HL-60 (cell line): ENCODE measurements around the gene FSD1L.

Experiments
- DNase-seq, 2 experiments: peaks; one replicate each; pipeline ENCODE4 v3.0.0-alpha.2; 2010 to 2020; ENCODE audit warnings: low read depth in 1 of 2, low spot score in 1 of 2
- H3K27ac ChIP-seq: fragments of 250-450 bp; sonication (Bioruptor Pico); replicated peaks from 2 replicates; pipeline ENCODE4 v1.5.1; 2020; ENCODE audit warnings: mild to moderate bottlenecking, moderate library complexity
- H3K27me3 ChIP-seq: fragments of 250-450 bp; sonication (Bioruptor Pico); 2 replicates; pipeline ENCODE4 v1.5.1; 2021; ENCODE audit warnings: mild to moderate bottlenecking, moderate library complexity; ENCODE audit not compliant: insufficient read depth, poor library complexity, severe bottlenecking
- H3K4me3 ChIP-seq: replicated peaks from 2 replicates; pipeline ENCODE4 v1.5.1; 2011; ENCODE audit warnings: mild to moderate bottlenecking, control low read depth, low read length; ENCODE audit not compliant: insufficient read depth
- GABPA ChIP-seq: IDR thresholded peaks from 2 replicates; pipeline ENCODE4 v1.6.1; 2012; ENCODE audit warnings: low read depth
- POLR2AphosphoS5 ChIP-seq: IDR thresholded peaks from 2 replicates; pipeline ENCODE4 v1.6.1; 2012; ENCODE audit warnings: low read depth
- SPI1 ChIP-seq: IDR thresholded peaks from 2 replicates; pipeline ENCODE4 v1.6.1; 2012; ENCODE audit warnings: low read depth, mild to moderate bottlenecking, borderline replicate concordance
- TF ChIP-seq, protein P1 (sequence below): IDR thresholded peaks from one replicate; pipeline ENCODE4 v1.5.1; 2011; ENCODE audit warnings: low read length, control low read depth, inconsistent platforms; ENCODE audit not compliant: insufficient read depth
- TF ChIP-seq, protein P2 (sequence below): IDR thresholded peaks from 2 replicates; pipeline ENCODE4 v1.6.1; 2012; ENCODE audit warnings: low read depth; ENCODE audit not compliant: insufficient replicate concordance

Gene FSD1L

DNA sequence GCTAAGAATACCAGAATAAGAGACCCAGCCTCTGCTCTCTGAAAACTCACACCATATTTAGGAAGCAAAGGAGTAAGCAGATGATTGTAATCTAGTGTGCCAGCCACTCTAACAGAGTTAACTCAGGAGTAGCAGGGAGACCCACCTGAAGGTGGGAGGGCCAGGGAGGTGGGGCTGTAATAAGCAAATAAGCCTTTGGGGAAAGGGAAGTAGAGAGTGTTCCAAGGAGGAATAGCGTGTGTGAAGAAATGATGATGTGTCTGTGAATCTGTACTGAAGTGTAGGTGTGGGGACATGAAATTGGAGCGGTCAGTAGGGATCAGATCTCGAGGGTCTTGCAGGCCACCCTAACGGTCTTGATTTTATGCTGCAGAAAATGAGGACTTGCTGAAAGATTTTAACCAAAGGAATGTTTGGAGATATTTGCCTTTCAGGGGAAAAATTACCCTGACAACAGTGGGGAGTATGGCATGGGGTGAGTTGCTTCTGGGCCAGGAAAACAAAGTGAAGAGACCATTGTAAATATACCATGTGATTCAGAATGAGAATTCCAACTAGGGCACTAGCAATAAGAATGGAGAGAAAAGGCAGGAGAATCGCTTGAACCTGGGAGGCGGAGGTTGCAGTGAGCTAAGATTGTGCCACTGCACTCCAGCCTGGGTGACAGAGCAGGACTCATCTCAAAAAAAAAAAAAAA lies 44.1 kb upstream of the FSD1L start:
- no peaks in the 10 kb centered on the region for H3K27me3 ChIP-seq
- no peak overlapping the region for H3K27ac ChIP-seq
- no peak for DNase-seq
- H3K4me3 ChIP-seq = no peak overlapping the region
- TF ChIP-seq SPI1 = no peak
- TF ChIP-seq, protein P1, sequence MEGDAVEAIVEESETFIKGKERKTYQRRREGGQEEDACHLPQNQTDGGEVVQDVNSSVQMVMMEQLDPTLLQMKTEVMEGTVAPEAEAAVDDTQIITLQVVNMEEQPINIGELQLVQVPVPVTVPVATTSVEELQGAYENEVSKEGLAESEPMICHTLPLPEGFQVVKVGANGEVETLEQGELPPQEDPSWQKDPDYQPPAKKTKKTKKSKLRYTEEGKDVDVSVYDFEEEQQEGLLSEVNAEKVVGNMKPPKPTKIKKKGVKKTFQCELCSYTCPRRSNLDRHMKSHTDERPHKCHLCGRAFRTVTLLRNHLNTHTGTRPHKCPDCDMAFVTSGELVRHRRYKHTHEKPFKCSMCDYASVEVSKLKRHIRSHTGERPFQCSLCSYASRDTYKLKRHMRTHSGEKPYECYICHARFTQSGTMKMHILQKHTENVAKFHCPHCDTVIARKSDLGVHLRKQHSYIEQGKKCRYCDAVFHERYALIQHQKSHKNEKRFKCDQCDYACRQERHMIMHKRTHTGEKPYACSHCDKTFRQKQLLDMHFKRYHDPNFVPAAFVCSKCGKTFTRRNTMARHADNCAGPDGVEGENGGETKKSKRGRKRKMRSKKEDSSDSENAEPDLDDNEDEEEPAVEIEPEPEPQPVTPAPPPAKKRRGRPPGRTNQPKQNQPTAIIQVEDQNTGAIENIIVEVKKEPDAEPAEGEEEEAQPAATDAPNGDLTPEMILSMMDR = no peak
- TF ChIP-seq, protein P2, sequence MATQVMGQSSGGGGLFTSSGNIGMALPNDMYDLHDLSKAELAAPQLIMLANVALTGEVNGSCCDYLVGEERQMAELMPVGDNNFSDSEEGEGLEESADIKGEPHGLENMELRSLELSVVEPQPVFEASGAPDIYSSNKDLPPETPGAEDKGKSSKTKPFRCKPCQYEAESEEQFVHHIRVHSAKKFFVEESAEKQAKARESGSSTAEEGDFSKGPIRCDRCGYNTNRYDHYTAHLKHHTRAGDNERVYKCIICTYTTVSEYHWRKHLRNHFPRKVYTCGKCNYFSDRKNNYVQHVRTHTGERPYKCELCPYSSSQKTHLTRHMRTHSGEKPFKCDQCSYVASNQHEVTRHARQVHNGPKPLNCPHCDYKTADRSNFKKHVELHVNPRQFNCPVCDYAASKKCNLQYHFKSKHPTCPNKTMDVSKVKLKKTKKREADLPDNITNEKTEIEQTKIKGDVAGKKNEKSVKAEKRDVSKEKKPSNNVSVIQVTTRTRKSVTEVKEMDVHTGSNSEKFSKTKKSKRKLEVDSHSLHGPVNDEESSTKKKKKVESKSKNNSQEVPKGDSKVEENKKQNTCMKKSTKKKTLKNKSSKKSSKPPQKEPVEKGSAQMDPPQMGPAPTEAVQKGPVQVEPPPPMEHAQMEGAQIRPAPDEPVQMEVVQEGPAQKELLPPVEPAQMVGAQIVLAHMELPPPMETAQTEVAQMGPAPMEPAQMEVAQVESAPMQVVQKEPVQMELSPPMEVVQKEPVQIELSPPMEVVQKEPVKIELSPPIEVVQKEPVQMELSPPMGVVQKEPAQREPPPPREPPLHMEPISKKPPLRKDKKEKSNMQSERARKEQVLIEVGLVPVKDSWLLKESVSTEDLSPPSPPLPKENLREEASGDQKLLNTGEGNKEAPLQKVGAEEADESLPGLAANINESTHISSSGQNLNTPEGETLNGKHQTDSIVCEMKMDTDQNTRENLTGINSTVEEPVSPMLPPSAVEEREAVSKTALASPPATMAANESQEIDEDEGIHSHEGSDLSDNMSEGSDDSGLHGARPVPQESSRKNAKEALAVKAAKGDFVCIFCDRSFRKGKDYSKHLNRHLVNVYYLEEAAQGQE = no peak
- no peak for TF ChIP-seq POLR2AphosphoS5
- TF ChIP-seq GABPA = no peak

DNA sequence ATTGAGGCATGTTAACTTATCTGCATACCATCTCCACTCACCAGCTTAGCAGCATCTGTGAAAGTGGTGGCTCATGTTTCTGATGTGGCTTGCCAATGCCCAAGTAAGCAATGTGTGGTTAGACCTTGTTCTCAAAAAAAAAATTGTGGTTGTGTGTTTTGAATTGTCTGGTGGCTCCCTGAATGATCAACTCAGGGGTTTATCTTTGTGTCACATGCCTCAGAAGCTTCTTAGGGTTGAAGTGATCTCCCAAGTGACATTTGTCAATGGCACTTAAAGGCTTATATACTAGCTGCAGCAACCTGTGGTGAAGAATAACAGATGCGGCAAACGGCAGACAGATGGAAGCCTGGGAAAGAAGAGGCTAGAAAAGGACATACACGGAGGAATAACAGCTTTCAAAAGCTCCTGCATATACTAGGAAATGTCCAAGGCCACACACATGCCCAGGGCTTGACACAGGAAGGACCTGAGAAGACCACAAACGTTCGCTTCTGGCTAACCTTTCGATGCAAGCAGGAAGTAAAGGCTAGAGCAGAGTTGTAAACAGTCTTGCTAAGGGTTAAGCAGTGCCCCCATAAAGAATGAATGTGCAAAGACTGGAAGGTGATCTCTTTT lies 42.2 kb upstream of the FSD1L start:
- TF ChIP-seq GABPA = no peak
- TF ChIP-seq, protein P2 = no peak
- TF ChIP-seq, protein P1 = no peak
- TF ChIP-seq POLR2AphosphoS5 = no peak
- TF ChIP-seq SPI1 = no peak
- Histone ChIP-seq H3K27ac (peak overlapping the region; percentile 72), H3K27me3 (no peaks in the 10 kb centered on the region), H3K4me3 (no peak overlapping the region)
- peak in 1 of 2 experiments; percentile 54 for DNase-seq

DNA sequence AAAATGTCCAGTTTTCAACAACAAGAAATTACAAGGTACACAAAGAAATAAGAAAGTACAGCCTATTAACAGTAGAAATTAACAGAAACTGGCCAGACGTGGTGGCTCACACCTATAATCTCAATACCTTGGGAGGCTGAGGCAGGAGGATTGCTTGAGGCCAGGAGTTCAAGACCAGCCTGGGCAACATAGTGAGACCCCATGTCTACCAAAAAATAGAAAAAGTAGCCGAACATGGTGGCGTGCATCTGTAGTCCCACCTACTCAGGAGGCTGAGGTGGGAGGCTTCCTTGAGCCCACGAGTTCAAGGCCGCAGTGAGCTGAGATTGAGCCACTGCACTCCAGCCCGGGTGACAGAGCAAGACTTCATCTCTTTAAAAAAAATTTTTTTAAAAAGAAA lies 41.5 kb upstream of the FSD1L start:
- no peaks in the 10 kb centered on the region for H3K27me3 ChIP-seq
- no peak for DNase-seq
- TF ChIP-seq GABPA (no peak), POLR2AphosphoS5 (no peak)
- TF ChIP-seq, protein P2 = no peak
- TF ChIP-seq, protein P1 = no peak
- no peak overlapping the region for H3K4me3 ChIP-seq
- H3K27ac ChIP-seq = peak overlapping the region; percentile 72
